ENCODE data around the gene AXIN2.

Gene AXIN2

GRCh38 chr17:65561452-65562205 lies at the start of gene AXIN2:
Gene AXIN2 (minus strand): TSS chr17:65561648. CDS start chr17:65558620, 3,028 bp downstream.
- DNase-seq = peak; percentile 88

- no peak for DNase-seq
Observed at GRCh38 chr17:65609749-65610148, 48.3 kb upstream of the AXIN2 start.

DNA sequence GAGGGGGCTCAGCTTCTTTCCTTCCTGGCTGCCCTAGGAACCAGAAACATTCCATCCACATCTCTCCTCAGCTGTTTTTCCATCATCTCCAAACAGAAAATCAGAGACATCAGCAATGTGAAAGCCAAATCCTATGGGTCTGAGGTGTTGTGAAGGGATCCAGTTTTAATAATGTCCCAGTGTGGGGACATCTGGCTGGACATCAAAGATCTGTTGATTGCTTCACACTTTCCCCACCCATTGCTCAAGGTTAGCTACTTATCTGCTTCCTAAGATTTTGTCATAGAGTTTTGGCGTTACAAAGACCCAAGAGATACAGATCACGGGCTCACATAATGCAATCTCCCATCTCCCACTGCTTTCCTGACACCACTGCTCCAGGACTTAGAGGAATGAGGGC lies 47.8 kb upstream of the AXIN2 start:
- no peak for DNase-seq

GRCh38 chr17:65604070-65604469 lies 42.6 kb upstream of the AXIN2 start:
- DNase-seq = no peak

DNA sequence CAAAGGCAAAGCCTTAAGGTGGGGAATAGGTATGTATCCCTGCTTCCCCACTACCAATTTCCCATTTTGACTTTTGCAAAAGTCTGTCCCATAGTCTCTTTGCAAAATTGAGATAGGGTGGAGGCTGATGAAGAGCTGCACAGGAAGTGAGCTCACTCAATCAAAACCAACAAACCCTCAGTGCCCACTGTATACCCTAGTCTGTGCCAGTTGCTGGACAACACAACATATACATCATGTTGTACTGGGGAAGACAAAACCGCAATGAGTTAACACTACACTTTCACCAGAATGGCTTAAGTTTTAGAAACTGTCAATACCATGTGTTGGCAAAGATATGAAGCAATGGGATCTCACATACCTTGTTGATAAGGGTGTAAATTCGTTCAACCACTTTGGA lies 40.4 kb upstream of the AXIN2 start:
- no peak for DNase-seq

DNA sequence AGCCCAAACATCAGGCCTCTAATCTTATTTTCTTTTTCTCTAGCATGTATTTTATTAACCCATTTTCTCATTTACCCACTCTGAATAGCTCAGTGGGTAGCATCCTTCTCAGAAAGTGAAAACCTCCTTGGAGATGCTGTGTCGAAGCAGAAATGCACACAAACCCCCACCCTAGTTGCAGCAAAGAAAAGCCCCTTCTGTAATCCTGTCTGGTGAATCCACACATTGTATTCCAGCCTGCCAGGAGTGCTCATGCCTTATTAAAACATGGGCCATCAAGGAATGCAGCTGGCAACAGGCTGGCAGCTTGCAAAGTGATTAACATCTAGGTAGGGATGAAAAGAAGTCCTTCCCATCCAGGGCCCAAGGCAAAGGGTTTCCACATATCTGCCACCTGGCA lies 39.7 kb upstream of the AXIN2 start:
- no peak for DNase-seq

- DNase-seq = no peak
Observed at GRCh38 chr17:65600518-65600917, 39.1 kb upstream of the AXIN2 start.

GRCh38 chr17:65599650-65600049 lies 38.2 kb upstream of the AXIN2 start:
- no peak for DNase-seq

DNA sequence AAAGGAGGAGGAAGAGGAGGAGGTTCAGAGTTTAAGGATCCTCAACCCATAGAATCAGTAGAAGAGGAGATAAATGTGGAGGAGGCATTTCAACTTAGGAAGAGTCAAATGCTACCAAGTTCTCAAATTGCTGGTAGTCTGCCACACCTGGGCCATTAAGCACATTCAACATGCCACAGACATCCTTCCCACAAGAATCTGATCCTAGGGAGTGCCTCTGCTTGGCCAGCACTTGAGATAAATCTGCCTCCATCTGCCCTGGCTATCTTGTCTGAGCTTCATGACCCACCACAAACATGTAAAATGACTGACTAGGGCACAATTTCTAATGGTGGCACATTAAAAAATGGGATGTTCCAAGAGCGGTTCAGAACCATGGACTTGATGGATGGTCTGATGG lies 37.3 kb upstream of the AXIN2 start:
- no peak for DNase-seq

GRCh38 chr17:65595071-65595656 lies 33.7 kb upstream of the AXIN2 start:
- DNase-seq = no peak

DNA sequence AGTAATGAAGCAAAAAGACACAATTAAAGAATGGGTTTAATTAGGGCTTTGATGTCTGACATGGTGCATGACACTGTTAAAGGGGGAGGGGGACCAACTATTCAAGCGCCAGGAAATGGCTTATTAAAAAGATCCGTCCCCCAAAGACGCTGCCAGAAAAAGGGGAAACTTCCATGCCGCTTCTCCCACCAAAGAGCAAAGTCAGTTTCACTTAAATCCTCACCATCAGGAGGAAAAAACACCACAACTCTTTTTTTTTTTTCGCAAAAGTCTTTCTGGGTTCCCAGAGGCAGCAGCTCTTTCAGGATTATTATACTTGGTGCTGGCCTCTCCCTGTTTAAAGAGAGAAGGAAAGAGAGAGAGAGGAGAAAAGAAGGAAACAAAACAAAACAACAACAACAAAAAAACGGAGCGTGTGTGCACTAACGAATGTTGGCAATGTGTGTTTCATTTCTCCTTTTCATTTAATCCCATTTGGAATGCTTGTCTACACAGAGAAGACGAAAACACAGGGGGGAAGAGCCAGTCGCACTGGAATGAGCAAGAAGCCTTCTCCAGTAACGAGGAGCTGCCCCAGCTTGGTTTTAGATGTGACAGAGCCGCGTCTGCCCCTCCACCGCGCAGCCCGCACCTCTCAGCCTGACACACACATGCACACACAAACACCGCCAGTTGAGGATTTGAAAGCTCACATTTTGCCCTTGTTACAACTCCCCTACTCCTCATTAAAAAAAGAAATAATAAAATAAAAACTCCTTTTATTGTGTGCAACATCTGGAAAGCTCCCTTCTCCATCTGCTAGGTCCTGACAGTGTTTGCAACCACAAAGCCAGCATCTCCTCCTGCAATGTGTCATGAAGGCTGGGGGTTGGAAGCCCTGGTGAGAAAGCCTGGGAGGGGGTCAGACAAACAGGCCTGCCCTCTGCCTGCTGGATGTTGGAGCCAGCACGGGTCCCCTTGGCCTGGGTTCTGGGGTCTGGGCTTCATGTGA lies 32.7 kb upstream of the AXIN2 start:
- peak; percentile 62 for DNase-seq

- no peak for DNase-seq
Observed at GRCh38 chr17:65593092-65593854, 31.8 kb upstream of the AXIN2 start.

- DNase-seq = no peak
Observed at GRCh38 chr17:65592125-65592965, 30.9 kb upstream of the AXIN2 start.

GRCh38 chr17:65589321-65589720 lies 27.9 kb upstream of the AXIN2 start:
- DNase-seq = no peak

GRCh38 chr17:65588181-65588808 lies 26.8 kb upstream of the AXIN2 start:
- DNase-seq = no peak

DNA sequence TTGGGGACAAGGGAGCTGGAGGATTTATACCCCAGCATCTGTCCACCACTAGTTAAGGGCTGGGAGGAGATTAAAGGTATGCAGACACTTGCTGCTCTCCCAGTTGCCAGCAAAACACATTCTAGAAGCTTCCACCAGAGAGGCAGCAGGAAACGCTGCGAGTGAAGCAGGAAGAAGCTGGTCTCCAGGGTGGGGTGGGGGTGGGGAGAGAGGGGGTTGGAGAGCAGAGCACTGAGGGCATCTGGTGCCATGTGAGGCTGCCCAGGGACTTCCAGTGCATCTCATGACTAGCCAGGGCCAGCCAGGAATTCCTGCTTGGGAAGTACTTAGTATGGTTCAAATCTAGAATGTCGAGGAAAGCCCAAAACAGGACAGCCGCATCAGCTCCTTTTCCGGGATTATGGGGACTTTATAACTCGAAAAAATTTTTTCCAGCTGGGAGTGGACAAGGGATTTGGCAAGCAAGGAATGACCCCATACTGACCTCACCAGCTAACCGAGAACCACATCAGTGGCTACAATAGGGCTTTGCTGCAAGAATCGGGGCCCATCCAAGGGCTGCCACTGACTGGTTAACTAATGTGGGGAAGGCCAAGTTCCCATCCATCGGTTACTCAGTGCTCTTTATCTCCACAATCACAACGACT lies 26.2 kb upstream of the AXIN2 start:
- DNase-seq = no peak

DNA sequence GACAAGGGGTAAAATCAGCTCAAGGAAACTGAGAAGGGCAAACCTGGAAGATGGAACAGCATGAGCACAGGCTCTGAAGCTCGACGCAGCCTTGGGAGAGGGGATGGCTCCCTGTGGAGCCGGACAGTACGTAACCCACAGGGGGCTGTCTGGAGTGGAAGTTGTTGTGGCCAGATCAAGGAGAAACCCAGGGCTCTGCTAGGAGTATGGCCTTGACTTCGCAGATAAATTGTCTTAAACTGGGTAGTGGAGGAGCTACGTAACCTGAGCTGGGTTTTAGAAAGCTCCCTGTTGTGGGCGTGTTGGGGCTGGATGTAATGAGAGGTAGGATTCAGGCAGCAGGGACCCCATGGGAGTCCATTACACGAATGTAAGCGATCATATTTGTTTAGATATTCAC lies 25.5 kb upstream of the AXIN2 start:
- no peak for DNase-seq

GRCh38 chr17:65584604-65585521 lies 23.4 kb upstream of the AXIN2 start:
- DNase-seq = no peak

DNA sequence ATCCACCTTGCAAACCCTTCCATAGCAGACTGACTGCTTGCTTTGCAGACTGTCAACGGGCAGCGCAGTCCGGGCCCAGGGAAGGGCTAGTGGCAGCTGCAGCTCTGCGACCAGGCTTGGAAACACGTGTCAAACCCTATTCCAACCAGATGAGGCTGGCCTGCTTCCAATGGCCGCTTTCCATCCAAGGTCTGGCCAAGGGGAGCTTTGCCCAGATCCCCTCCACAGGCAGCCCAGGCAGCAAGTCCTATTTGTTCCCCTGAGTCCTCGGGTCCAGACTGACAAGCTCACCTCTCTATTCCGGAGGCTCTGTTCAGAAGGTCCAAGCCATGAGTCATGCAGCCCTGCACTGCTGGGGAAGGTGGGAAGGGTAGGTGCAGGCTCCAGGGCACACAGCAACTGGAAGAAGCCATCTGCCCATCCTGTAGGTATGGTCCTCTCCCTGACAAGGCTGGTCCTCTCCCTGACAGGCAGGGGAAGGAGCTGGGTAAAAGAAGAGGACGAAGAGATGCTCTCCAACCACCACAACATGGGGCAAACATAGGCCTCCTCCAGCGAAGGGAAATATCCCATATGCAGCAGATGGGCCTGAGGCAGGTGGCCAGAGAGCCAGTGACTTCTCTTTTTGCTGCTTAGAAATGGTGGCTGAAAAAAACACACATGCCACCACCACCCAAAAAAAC lies 22.6 kb upstream of the AXIN2 start:
- no peak for DNase-seq

Data from retina (tissue), 1 donor.